GM21381 (cell line): ENCODE data around the gene DNAJB11.
"Not testable (repeated sequence)": the region's sequence is repeated elsewhere in the genome, so short reads cannot be mapped to it uniquely, and the experiment has no call there.

Experiments used
- ATAC-seq: cut with Tn5 transposase; IDR thresholded peaks from one replicate; pipeline ENCODE4 v1.9.1; 2021; ENCODE audit warnings: mild to moderate bottlenecking, moderate library complexity; ENCODE audit not compliant: unreplicated experiment

DNAJB11 gene

DNA sequence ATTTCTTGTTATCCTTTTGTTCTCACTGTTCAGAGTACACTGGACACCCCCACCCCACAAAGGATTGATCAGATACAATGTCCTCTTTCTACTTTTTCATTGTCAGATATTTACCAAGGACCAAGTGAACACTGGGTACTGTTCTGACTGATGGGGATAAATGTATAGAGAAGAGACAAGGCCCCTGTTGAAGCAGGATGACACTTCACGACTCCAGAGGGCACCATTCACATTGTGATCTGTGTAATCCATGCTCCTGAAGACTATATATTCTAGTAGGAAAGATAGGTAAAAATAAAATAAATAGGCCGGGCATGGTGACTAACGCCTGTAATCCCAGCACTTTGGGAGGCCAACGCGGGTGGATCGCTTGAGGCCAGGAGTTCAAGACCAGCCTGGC, 19.1 kb upstream of the DNAJB11 start:
- ATAC-seq = no peak

GRCh38 chr3:186552408-186553031, 18.0 kb upstream of the DNAJB11 start:
- no peak for ATAC-seq

DNA sequence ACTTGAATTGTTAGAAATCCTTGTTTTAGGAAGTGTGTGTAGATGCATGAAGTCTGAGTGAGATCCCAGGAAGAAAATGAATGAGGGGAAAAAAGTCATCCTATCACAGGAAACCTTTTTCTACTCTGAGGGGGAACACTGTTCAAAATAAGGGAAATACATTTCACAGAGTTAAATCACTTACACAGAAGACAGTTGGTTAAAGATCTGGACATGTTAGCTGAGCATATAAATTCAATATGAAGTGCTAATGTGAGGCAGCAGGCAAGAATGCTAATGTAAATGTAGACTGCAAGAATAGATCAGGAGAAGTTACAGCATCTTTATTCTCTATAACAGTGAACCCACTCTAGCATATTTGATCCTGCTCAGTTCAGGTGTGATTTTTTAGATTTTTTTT, 5.9 kb upstream of the DNAJB11 start:
- no peak for ATAC-seq

GRCh38 chr3:186566772-186567071, 3.8 kb upstream of the DNAJB11 start:
- no peak for ATAC-seq

DNA sequence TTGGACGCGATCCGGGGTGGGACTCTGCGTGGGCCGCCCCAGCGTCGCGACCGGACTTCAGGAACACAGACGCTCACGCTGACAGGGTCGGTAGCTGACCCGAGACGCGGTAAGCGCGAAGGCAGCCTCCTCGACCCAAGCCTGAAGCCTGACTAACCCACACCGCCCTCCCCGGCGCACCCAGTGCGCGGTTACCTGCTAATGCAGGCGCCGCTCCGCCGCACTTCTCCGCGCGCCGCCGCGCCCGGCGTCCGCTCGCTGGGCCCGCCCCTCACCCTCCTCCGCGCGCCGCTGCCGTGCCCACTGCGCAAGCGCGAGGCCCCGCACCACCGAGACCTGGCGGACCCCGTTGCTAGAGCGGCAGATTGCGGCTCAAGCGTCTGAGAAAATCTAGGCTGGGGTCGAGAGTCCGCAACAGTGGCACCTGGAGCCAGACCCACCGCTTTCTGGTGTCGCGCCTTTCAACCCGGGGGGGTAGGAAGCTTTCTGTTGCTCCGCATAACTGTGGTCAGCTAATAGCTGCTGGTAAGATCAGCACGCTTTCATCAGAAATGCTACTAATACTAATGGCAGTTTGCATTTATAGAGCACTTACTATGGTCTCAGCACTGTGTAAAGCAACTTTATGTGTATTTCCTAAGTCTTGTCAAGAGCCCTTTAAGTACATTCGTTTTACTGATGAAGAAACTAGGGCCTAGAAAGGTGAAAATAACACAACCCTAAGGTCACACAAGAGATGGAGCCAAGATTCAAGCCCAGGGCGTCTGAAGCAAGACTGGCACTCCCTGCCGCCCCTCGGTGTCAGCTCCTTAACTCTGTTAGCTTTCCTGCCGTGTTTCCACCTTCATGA, 3.2 kb upstream of the DNAJB11 start, which contains the start of gene TBCCD1:
Gene TBCCD1 (minus strand): TSS at position 268 of the 850 bp plus-strand sequence. CDS start 3,010 bp downstream, outside the sequence.
- ATAC-seq = peak; percentile 51

DNA sequence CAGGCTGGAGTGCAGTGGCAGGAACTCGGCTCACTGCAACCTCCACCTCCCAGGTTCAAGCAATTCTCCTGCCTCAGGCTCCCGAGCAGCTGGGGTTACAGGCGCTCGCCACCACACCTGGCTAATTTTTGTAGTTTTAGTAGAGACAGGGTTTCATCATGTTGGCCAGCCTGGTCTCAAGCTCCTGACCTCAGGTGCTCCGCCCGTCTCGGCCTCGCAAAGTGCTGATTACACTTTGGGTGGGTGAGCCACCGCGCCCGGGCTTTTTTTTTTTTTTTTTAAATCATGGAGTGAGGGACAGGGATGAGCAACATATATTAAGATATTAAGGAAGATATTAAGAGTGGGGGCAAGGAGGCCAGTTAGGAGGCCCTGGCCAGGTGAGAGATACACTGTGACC, 1.2 kb upstream of the DNAJB11 start:
- not testable (repeated sequence) for ATAC-seq

GRCh38 chr3:186569779-186570095, 783 bp upstream of the DNAJB11 start:
- no peak for ATAC-seq

GRCh38 chr3:186570941-186571643, 572 bp downstream of the DNAJB11 start:
- ATAC-seq = no peak

- no peak for ATAC-seq
Observed at GRCh38 chr3:186571644-186572013, 1.1 kb downstream of the DNAJB11 start.

GRCh38 chr3:186577521-186577920, 7.0 kb downstream of the DNAJB11 start:
- ATAC-seq = no peak

DNA sequence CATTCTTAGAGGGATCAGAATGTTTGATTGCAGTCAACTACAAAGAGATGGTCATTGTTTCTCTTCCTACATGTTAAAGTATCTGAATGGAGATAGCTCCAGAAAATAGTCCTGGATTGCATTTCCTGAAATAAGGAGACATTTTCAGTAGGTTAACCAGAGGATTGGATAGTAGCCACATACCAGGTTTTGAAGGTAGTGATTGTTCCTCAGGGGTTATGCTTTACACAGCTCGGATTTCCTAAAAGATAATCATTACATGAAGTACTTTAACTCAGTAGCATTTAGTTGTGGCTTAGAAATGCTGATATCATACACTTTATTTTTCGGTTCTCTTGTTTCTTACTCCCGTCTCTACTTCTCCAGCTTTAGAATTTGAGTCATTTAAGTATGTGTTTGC, 10.3 kb downstream of the DNAJB11 start:
- no peak for ATAC-seq

- ATAC-seq = no peak
Observed at GRCh38 chr3:186582541-186582940, 12.0 kb downstream of the DNAJB11 start.

GRCh38 chr3:186583831-186584230, 13.3 kb downstream of the DNAJB11 start:
- ATAC-seq = no peak

- not testable (repeated sequence) for ATAC-seq
Observed at GRCh38 chr3:186586245-186586644, 15.7 kb downstream of the DNAJB11 start.

GRCh38 chr3:186587183-186587582, 16.7 kb downstream of the DNAJB11 start:
- no peak for ATAC-seq

DNA sequence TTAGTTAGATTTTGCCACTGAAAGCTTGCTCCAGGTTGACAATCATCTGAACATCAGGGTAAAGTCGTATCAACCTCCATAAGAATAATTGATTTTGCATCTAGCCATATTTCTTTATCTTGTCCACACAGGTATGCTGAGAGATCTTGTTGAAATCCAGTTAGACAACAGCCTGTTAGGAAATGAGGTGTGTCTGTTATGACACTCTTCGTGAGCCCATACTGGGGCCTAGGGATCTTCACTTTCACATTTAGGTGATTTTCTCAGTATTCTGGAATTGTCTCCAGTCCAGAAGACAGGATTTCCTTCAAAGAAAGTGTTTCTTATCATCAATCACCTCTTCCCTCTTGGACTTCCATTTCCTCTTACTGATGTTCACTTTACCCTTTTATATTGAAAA, 18.1 kb downstream of the DNAJB11 start:
- ATAC-seq = no peak

DNA sequence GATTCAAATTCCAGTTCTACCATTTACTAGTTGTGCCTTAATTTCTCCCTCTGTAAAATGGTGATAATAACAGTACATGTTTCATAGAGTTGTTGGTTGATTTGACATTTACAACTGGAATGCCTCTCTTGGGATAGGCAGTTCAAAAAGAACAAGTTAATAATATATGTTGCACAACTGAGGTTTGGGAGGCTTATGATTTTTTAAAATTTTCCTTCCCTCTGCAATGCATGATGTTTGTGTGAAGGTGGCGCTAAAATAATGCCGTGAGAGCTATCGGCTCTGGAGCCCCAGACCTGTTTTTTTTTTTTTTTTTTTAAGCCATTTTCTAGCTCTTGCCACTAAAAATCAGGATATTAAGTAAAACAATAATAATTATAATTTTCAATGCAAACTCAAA, 18.6 kb downstream of the DNAJB11 start:
- ATAC-seq = no peak

DNA sequence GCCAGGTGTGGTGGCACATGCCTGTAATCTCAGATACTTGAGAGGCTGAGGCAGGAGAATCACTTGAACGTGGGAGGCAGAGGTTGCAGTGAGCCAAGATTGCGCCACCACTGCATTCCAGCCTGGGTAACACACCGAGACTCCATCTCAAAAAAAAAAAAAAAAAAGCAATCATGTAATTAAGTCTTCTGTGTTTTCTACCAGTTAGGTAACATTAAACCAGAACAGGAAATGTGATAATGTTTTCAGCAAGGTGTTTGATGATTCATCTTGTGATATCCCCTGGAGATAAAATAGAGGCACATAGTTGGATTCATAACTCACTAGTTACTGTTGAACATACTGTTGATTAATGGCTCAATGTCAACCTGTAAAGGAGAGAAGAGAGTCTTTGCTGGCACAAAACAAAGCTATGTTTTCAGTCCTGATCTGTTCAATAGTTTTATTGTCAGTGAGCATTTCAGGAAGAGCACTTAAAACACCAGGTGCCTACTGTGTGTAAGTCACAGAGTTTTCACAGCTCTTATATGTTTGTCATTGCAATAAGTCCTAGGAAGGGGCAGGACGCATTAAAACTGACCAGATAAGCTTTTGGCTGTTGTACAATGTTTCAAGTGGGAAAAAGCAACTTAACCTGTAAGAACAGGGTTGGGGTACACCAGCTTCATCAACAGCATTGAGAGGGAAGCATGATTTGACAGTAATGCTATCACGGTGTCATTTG, 19.5 kb downstream of the DNAJB11 start:
- no peak for ATAC-seq

DNA sequence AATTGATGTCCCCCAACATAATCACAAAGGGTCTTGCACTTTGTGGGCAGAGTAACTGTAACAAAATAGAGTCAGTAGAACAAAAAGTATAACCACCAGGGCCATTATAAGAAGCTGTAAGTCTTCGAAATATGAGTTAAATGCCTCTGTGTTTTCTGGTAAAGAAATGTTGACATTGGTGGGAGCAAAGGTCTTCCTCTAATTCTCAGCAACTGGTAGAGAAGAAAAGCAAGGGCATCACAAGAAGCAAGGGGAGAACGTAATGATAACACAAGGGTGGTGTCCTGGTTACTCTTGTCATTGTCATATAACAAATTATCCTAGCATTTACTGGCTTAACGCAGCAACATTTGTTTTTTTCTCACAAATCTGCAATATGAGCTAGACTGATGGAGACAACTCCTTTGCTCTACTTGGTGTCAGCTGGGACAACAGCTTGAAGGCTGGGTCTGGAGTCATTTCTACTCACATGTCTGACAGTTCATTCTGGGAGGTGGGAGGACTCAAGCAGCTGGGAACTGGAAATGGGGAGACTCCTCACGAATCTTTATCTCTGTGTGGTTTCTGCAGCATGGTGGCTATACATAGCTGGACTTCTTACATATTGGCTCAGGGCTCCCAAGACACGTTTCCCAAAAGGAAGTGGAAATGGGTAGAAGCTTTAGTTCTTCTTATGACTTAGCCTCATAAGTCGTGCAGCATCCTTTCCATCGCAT, 20.2 kb downstream of the DNAJB11 start:
- ATAC-seq = no peak

- no peak for ATAC-seq
Observed at GRCh38 chr3:186592682-186593081, 22.2 kb downstream of the DNAJB11 start.

- no peak for ATAC-seq
Observed at GRCh38 chr3:186593862-186594261, 23.3 kb downstream of the DNAJB11 start.
